ENCODE data around the gene FAM216A. TPM values are rescaled to one million over a fixed set of nuclear protein-coding genes. Genes with fewer than 3 reads are reported as not detected.

FAM216A gene
- total and polyA plus RNA-seq, 2 of the 4 experiments (the other 2 are of a cell fraction): 14.0 to 31.1 TPM

DNA sequence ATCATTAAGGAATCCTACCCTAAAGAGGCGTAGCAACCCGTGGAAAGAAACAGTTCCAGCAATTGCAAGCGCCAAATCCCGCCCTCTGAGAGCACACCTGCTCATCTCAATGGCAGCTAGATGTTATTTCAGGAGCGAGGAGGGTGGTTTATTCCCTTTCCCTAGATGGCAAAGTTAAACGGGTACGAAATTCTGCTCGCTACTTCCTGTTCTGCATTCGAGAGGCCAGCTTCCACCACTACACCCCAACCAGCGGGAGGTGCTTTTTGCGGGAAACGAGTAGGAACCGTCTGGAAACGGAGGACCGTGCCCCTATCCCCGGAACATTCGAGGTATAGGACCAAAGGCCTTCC is 32.7 kb downstream of the FAM216A start:
- Histone ChIP-seq H3K9me1 (ENCODE audit: insufficient read depth, low read length) (peaks cover 3% of the 10 kb centered on the region), H4K91ac (ENCODE audit: insufficient read depth, low read depth, low read length) (peak overlapping the region; percentile 53), H2BK20ac (ENCODE audit: low read depth, low read length) (no peak overlapping the region), H3K4me3 (ENCODE audit: insufficient read depth, low read depth, low read length) (peak overlapping the region; percentile 77), H4K8ac (ENCODE audit: low read depth in 2 of 2, low read length in 2 of 2) (peak overlapping the region; percentile 56 to 76), H4K5ac (ENCODE audit: low read depth, low read length) (no peak overlapping the region), H3K14ac (replicated peaks; ENCODE audit: low read depth, low read length) (peak overlapping the region; percentile 18; the same call in 1 of the 2 replicates), H2AFZ (replicated peaks; ENCODE audit: low read length, poor library complexity) (peak overlapping the region; percentile 93), H2AK9ac (replicated peaks; ENCODE audit: low read depth, low read length, poor library complexity) (peak overlapping the region; percentile 91), H3K9me3 (ENCODE audit: control insufficient read depth, insufficient read depth, low read length) (no peaks in the 10 kb centered on the region), H3K27me3 (ENCODE audit: control insufficient read depth, insufficient read depth, low read length) (no peaks in the 10 kb centered on the region), H3K27ac (ENCODE audit: insufficient read depth, low read length) (peak overlapping the region; percentile 71), H3K79me1 (ENCODE audit: low read depth in 1 of 2, low read length in 2 of 2) (peaks cover 7 to 20% of the 10 kb centered on the region in 2 experiments; a peak in 2 of 4 replicates), H2AK5ac (ENCODE audit: low read depth, low read length) (peak overlapping the region; percentile 61; the same call in 1 of the 2 replicates), H3K4me2 (ENCODE audit: low read depth, low read length) (peak overlapping the region; percentile 82), H2BK120ac (ENCODE audit: low read depth, low read length) (no peak overlapping the region), H3K9ac (ENCODE audit: low read depth, low read length) (peak overlapping the region; percentile 73), H3K4ac (ENCODE audit: low read depth, low read length) (peak overlapping the region; percentile 69; the same call in 1 of the 2 replicates), H3K4me1 (ENCODE audit: control insufficient read depth, insufficient read depth, low read length) (no peaks in the 10 kb centered on the region), H2BK5ac (ENCODE audit: low read depth, low read length, poor library complexity, severe bottlenecking) (peak overlapping the region; percentile 43), H2BK15ac (ENCODE audit: low read depth, low read length) (no peak overlapping the region), H3K18ac (ENCODE audit: low read depth, low read length) (no peak overlapping the region), H4K20me1 (ENCODE audit: insufficient read depth, low read length) (peaks cover 2% of the 10 kb centered on the region), H3K23ac (ENCODE audit: low read depth, low read length) (peak overlapping the region; percentile 7), H3K36me3 (ENCODE audit: control insufficient read depth, insufficient read depth, low read length) (no peaks in the 10 kb centered on the region), H3K56ac (ENCODE audit: extremely low read depth, insufficient read depth, low read length) (peak overlapping the region; percentile 56; the same call in 1 of the 2 replicates)
- intact Hi-C loops (cut with micrococcal nuclease): loop anchor here (5.0 kb wide), 1 partner anchor 386 kb away; no protein-coding TSS in a partner anchor
- no TSS peak for BruUV-seq (replicated peaks)
- ChIA-PET POLR2A (ENCODE audit: unreplicated experiment) (no interaction called here), CTCF (interaction anchor here (0.6 to 1.0 kb wide), 2 partner anchors 20 to 21 kb away, joined by 4 read pairs; no protein-coding TSS in a partner anchor)
- ATAC-seq (ENCODE audit: low read depth) (peak; percentile 38), DNase-seq (peak; percentile 31)
- in situ Hi-C loops (cut with MboI; ENCODE audit: low sequenced_read_pairs): no loop called here
- no peak for TF ChIP-seq FOS (IDR thresholded peaks at IDR 0.05; ENCODE audit: low read depth, low read length)
- TF ChIP-seq, protein P1, sequence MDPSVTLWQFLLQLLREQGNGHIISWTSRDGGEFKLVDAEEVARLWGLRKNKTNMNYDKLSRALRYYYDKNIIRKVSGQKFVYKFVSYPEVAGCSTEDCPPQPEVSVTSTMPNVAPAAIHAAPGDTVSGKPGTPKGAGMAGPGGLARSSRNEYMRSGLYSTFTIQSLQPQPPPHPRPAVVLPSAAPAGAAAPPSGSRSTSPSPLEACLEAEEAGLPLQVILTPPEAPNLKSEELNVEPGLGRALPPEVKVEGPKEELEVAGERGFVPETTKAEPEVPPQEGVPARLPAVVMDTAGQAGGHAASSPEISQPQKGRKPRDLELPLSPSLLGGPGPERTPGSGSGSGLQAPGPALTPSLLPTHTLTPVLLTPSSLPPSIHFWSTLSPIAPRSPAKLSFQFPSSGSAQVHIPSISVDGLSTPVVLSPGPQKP (IDR thresholded peaks at IDR 0.05; ENCODE audit: borderline replicate concordance, low read depth, low read length): no peak
- no peak for TF ChIP-seq NFE2L2 (IDR thresholded peaks at IDR 0.05; ENCODE audit: low read depth, low read length)
- TF ChIP-seq, protein P2, sequence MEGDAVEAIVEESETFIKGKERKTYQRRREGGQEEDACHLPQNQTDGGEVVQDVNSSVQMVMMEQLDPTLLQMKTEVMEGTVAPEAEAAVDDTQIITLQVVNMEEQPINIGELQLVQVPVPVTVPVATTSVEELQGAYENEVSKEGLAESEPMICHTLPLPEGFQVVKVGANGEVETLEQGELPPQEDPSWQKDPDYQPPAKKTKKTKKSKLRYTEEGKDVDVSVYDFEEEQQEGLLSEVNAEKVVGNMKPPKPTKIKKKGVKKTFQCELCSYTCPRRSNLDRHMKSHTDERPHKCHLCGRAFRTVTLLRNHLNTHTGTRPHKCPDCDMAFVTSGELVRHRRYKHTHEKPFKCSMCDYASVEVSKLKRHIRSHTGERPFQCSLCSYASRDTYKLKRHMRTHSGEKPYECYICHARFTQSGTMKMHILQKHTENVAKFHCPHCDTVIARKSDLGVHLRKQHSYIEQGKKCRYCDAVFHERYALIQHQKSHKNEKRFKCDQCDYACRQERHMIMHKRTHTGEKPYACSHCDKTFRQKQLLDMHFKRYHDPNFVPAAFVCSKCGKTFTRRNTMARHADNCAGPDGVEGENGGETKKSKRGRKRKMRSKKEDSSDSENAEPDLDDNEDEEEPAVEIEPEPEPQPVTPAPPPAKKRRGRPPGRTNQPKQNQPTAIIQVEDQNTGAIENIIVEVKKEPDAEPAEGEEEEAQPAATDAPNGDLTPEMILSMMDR (conservative IDR thresholded peaks at IDR 0.05; ENCODE audit: low read depth, low read length): no peak
- TF ChIP-seq MXI1 (IDR thresholded peaks at IDR 0.05; ENCODE audit: borderline replicate concordance, low read depth, low read length): no peak
- no peak for TF ChIP-seq SMC3 (IDR thresholded peaks at IDR 0.05; ENCODE audit: low read depth, low read length)
- no peak for TF ChIP-seq CEBPB (IDR thresholded peaks at IDR 0.05; ENCODE audit: low read depth, low read length)
- no peak for TF ChIP-seq MAZ (IDR thresholded peaks at IDR 0.05; ENCODE audit: borderline replicate concordance, low read depth, low read length)
- TF ChIP-seq, protein P3, sequence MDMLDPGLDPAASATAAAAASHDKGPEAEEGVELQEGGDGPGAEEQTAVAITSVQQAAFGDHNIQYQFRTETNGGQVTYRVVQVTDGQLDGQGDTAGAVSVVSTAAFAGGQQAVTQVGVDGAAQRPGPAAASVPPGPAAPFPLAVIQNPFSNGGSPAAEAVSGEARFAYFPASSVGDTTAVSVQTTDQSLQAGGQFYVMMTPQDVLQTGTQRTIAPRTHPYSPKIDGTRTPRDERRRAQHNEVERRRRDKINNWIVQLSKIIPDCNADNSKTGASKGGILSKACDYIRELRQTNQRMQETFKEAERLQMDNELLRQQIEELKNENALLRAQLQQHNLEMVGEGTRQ (IDR thresholded peaks at IDR 0.05; ENCODE audit: low read depth, low read length): no peak
- no peak for TF ChIP-seq MAFK (IDR thresholded peaks at IDR 0.05; ENCODE audit: low read depth, low read length)
- no peak for TF ChIP-seq RFX5 (IDR thresholded peaks at IDR 0.05; ENCODE audit: low read depth, low read length)
- TF ChIP-seq RCOR1 (IDR thresholded peaks at IDR 0.05; ENCODE audit: insufficient replicate concordance, low read length): no peak
- no peak for TF ChIP-seq RAD21 (IDR thresholded peaks at IDR 0.05; ENCODE audit: low read length)
- no peak for TF ChIP-seq POLR2A (IDR thresholded peaks at IDR 0.05; ENCODE audit: low read depth, low read length)
- TF ChIP-seq CHD1 (IDR thresholded peaks at IDR 0.05; ENCODE audit: low read depth, low read length): no peak
- dilution Hi-C loops (cut with HindIII; ENCODE audit: low sequenced_read_pairs, unreplicated experiment): no loop called here
- WGBS, 2 experiments (ENCODE audit: extremely low coverage in 2 of 2, insufficient read length in 1 of 2): 0% methylated on average over 3 of the region's 17 CpGs; no CpG with 5 or more reads in 1 of the 2 experiments

Data from IMR-90 (cell line).